Measurements from ENCODE around the gene ENPP1. TPM values are rescaled to one million over a fixed set of nuclear protein-coding genes. Genes with fewer than 3 reads are reported as not detected.

Gene ENPP1
- total RNA-seq, result 1 to 10 TPM; 2.0 TPM
- polyA plus RNA-seq (ENCODE audit: insufficient read length in 6 of 6), result 1 to 10 TPM; 1.6 to 2.5 (median 2.1) TPM
- long read RNA-seq, donor 1, result 0 reads
- long read RNA-seq, donor 2, result 0 reads
- long read RNA-seq, donor 3, result 0 reads
- long read RNA-seq, donor 4, result 0 reads
- long read RNA-seq, donor 5, result 0 reads
- long read RNA-seq, donor 6, result 0 reads
- long read RNA-seq, donor 7, result 0 reads
- long read RNA-seq, donor 8, result 0 reads
- long read RNA-seq, donor 9, result 0 reads
- long read RNA-seq, donor 10, result 0 reads
- long read RNA-seq, donor 11, result 0 reads
- long read RNA-seq, donor 12, result 0 reads

DNA sequence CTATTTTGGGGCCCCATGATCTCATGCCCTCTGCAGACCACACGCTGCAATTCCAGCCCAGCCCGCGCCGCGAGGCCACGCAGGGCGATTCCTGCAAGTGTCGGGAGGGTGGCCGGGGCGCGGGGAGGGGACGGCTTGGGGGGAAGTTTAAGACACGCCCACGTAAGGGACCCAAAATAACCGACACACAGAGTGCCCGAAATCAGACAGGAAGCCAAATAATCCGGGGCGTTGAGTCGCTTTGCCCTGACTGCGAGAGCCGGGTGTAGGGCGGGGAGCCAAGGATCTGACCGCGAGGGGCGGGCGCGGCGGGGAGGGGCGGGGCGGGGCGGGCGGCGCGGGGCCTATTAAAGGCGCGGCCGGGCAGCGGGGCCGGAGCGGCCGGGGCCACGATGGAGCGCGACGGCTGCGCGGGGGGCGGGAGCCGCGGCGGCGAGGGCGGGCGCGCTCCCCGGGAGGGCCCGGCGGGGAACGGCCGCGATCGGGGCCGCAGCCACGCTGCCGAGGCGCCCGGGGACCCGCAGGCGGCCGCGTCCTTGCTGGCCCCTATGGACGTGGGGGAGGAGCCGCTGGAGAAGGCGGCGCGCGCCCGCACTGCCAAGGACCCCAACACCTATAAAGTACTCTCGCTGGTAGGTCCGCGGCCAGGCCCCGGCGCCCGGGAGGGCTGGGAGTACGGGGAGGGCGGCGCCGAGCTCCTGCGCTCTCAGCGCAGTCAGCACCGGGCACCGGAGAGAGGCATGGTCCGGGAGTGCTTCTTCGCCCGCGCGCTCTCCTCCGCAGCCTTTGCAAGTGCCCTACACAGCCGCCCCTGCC, at the start of gene ENPP1:
ENPP1 (plus strand) TSS at position 377 of the 816 bp plus-strand sequence; CDS start at position 393, 16 bp downstream.
- peaks cover 6 to 10% of the 10 kb centered on the region in 2 donors for H3K4me1 ChIP-seq
- H3K4me3 ChIP-seq, result peak within 1 kb of the TSS; percentile 48 to 52
- peak; percentile 10 to 31 for TF ChIP-seq CTCF (IDR thresholded peaks at IDR 0.05)
- H3K27me3 ChIP-seq, result peaks cover 6 to 51% of the 10 kb centered on the region in 2 donors
- H3K27ac ChIP-seq, result no peak within 1 kb of the TSS
- peak; percentile 85 for ATAC-seq
- no peaks in the 10 kb centered on the region for H3K36me3 ChIP-seq
- peak; percentile 36 to 86 (median 52) for DNase-seq
- H3K9me3 ChIP-seq, result no peaks in the 10 kb centered on the region
- intact Hi-C loops (cut with DNase I), result no loop called here

DNA sequence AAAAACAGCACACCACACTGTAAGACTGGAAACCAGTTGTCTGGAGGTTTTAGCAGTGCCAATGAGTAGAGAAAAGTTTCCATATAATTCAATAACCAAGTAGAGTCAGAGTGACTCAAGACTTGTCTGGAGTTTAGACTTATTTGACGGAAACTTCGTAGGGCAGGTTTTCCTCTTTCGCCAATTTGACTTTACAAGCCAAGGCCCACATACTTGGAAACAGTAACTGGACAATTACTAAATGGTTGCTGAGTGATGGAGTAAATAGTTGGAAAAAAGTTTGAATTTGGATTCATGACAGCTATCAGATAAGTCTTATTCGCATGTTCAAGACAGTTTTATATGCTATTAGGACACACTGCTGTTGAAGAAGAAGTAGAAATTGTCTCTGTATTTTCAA, 48.9 kb upstream of the ENPP1 start:
- Histone ChIP-seq H3K9me3 (no peaks in the 10 kb centered on the region), H3K4me1 (no peaks in the 10 kb centered on the region), H3K4me3 (no peak overlapping the region), H3K36me3 (no peaks in the 10 kb centered on the region), H3K27ac (no peak overlapping the region), H3K27me3 (no peaks in the 10 kb centered on the region)
- ATAC-seq, result no peak
- intact Hi-C loops (cut with DNase I), result no loop called here
- DNase-seq, result no peak
- TF ChIP-seq CTCF (IDR thresholded peaks at IDR 0.05), result no peak

- ATAC-seq (no peak), DNase-seq (no peak)
- TF ChIP-seq CTCF (IDR thresholded peaks at IDR 0.05), result no peak
- no peaks in the 10 kb centered on the region for H3K36me3 ChIP-seq
- intact Hi-C loops (cut with DNase I), result no loop called here
- H3K4me1 ChIP-seq, result no peaks in the 10 kb centered on the region
- no peaks in the 10 kb centered on the region for H3K9me3 ChIP-seq
- H3K4me3 ChIP-seq, result no peak overlapping the region
- no peak overlapping the region for H3K27ac ChIP-seq
- H3K27me3 ChIP-seq, result no peaks in the 10 kb centered on the region
These were observed 46.6 kb upstream of the ENPP1 start for GRCh38 chr6:131761060-131761761.

DNA sequence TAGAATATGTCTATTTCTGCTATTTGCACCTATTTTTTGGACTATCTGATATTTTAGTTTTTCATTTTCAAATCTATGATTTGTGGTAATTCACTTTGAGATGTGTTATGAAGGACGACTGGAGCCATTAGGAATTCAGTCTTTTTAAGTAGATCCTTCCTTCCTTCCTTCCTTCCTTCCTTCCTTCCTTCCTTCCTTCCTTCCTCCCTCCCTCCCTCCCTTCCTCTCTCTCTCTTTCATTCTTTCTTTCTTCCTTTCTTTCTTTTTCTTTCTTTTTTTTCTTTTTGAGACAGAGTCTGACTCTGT, 46.1 kb upstream of the ENPP1 start:
- no peaks in the 10 kb centered on the region for H3K4me1 ChIP-seq
- no peaks in the 10 kb centered on the region for H3K27me3 ChIP-seq
- no peaks in the 10 kb centered on the region for H3K9me3 ChIP-seq
- no peak for TF ChIP-seq CTCF (IDR thresholded peaks at IDR 0.05)
- H3K27ac ChIP-seq, result no peak overlapping the region
- intact Hi-C loops (cut with DNase I), result no loop called here
- no peaks in the 10 kb centered on the region for H3K36me3 ChIP-seq
- H3K4me3 ChIP-seq, result no peak overlapping the region
- DNase-seq (no peak), ATAC-seq (no peak)

DNA sequence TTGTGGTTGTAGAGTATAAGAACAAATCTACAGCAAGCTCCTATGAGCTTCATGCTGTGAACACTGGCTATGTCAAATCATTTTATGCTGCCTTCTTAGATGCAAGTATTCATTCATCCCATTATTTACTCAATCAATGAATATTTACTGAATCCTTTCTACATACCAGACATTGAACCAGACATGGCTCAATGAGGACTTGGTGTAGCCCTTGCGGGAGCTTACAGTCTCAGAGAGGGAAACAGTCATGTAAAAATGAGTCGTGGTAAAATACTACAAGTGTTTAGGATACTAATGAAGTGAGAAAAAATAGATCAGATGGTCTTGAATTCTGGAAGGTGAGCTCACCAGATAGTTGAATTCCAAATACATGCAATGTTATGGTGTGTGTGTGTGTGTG, 44.8 kb upstream of the ENPP1 start:
- H3K4me3 ChIP-seq, result no peak overlapping the region
- no peaks in the 10 kb centered on the region for H3K27me3 ChIP-seq
- TF ChIP-seq CTCF (IDR thresholded peaks at IDR 0.05), result no peak
- DNase-seq, result no peak
- H3K9me3 ChIP-seq, result no peaks in the 10 kb centered on the region
- no peak overlapping the region for H3K27ac ChIP-seq
- no peaks in the 10 kb centered on the region for H3K36me3 ChIP-seq
- no peaks in the 10 kb centered on the region for H3K4me1 ChIP-seq
- intact Hi-C loops (cut with DNase I), result no loop called here
- no peak for ATAC-seq
